ENCODE data around the gene FAM111A. TPM values are rescaled to one million over a fixed set of nuclear protein-coding genes. Genes with fewer than 3 reads are reported as not detected.

The FAM111A gene
- total RNA-seq, 1 experiment from 2014 or later = 20.1 TPM

DNA sequence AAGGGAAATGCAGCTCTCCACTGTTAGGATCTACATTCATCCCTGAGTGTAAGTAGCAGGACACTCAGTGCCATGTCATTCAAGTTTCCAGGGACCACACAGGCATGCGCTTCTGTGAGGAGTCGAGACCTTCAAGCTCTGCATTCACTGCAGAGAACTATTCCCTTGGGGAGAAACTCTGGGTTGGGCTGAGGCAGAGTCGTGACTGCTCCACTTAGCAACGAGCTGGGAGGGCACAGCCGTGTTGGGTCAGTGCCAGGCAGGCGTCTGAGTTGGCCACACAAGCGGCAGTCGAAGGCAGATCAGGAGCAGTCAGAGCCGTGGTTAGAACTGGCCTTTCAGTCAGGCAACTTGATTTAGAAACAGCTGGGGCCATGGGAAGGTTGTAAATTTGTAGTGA lies 55.3 kb downstream of the FAM111A start:
- Histone ChIP-seq H2BK20ac (ENCODE audit: low read depth, low read length, poor library complexity, severe bottlenecking) (no peak overlapping the region), H4K8ac (replicated peaks; ENCODE audit: insufficient read length, low read depth, low read length) (no peak overlapping the region), H3T11ph (ENCODE audit: low read length) (no peak overlapping the region), H2AK5ac (ENCODE audit: insufficient read length, low read length) (no peak overlapping the region), H3K4me1 (ENCODE audit: insufficient read depth, low read length) (no peaks in the 10 kb centered on the region), H3K79me2 (ENCODE audit: insufficient read depth, low read length) (no peaks in the 10 kb centered on the region; the same call in 1 of the 2 replicates), H3K9ac (ENCODE audit: extremely low read depth, insufficient read length, low read length) (no peak overlapping the region), H4K91ac (ENCODE audit: insufficient read length, low read depth, low read length) (no peak overlapping the region), H3K4ac (ENCODE audit: low read depth, low read length) (no peak overlapping the region), H2BK12ac (ENCODE audit: insufficient read length, low read depth, low read length) (no peak overlapping the region), H3K23ac (ENCODE audit: insufficient read length, low read depth, low read length) (no peak overlapping the region), H4K20me1 (ENCODE audit: control insufficient read depth, insufficient read depth, insufficient read length) (no peaks in the 10 kb centered on the region), H3K14ac (ENCODE audit: insufficient read depth, low read length) (no peak overlapping the region), H2AFZ (ENCODE audit: low read length) (no peak overlapping the region), H3K56ac (ENCODE audit: insufficient read length, low read depth, low read length) (no peak overlapping the region), H4K5ac (ENCODE audit: insufficient read length, low read depth, low read length) (no peak overlapping the region), H3K18ac (ENCODE audit: insufficient read length, low read depth, low read length) (no peak overlapping the region), H2BK120ac (ENCODE audit: low read depth, low read length, poor library complexity, severe bottlenecking) (no peak overlapping the region), H3K23me2 (ENCODE audit: insufficient read length, low read depth, low read length, poor library complexity, severe bottlenecking) (no peaks in the 10 kb centered on the region), H3K4me2 (ENCODE audit: insufficient read depth, insufficient read length, low read length) (no peak overlapping the region), H2BK5ac (ENCODE audit: insufficient read length, low read length) (no peak overlapping the region), H3K27me3 (ENCODE audit: insufficient read depth, low read length) (no peaks in the 10 kb centered on the region), H2BK15ac (ENCODE audit: low read depth, low read length) (no peak overlapping the region), H3K79me1 (ENCODE audit: insufficient read depth, low read depth, low read length, poor library complexity, severe bottlenecking) (no peaks in the 10 kb centered on the region), H3K9me3 (ENCODE audit: control insufficient read depth, low read depth, low read length) (peaks cover 6% of the 10 kb centered on the region), H3K27ac (ENCODE audit: insufficient read length, low read depth, low read length) (no peak overlapping the region)
- TF ChIP-seq, protein P1, sequence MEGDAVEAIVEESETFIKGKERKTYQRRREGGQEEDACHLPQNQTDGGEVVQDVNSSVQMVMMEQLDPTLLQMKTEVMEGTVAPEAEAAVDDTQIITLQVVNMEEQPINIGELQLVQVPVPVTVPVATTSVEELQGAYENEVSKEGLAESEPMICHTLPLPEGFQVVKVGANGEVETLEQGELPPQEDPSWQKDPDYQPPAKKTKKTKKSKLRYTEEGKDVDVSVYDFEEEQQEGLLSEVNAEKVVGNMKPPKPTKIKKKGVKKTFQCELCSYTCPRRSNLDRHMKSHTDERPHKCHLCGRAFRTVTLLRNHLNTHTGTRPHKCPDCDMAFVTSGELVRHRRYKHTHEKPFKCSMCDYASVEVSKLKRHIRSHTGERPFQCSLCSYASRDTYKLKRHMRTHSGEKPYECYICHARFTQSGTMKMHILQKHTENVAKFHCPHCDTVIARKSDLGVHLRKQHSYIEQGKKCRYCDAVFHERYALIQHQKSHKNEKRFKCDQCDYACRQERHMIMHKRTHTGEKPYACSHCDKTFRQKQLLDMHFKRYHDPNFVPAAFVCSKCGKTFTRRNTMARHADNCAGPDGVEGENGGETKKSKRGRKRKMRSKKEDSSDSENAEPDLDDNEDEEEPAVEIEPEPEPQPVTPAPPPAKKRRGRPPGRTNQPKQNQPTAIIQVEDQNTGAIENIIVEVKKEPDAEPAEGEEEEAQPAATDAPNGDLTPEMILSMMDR (conservative IDR thresholded peaks at IDR 0.05) = no peak
- WGBS (ENCODE audit: extremely low coverage, insufficient read length, low lambda C conversion rate) = no CpG with 5 or more reads among the region's 9 CpGs
- no peak for DNase-seq
- no peak overlapping the region for H3K27ac Mint-ChIP-seq
- H3K27me3 Mint-ChIP-seq (ENCODE audit: low read depth) = no peaks in the 10 kb centered on the region
- H3K9me3 Mint-ChIP-seq = peaks cover 0 to 4% of the 10 kb centered on the region in 2 experiments; a peak in 3 of 5 replicates
- H3K36me3 Mint-ChIP-seq (ENCODE audit: insufficient read depth in 1 of 3, low read depth in 3 of 3) = peaks cover 46 to 77% (median 47%) of the 10 kb centered on the region in 3 experiments
- H3K4me1 Mint-ChIP-seq = peaks cover 2 to 3% of the 10 kb centered on the region in 2 experiments; a peak in 2 of 4 replicates
- H3K4me3 Mint-ChIP-seq = no peak overlapping the region
